CD4-positive, alpha-beta T cell treated with Interleukin-21 for 1 hour (primary cell): ENCODE measurements around the gene STX18.
"Not testable (repeated sequence)": the region's sequence is repeated elsewhere in the genome, so short reads cannot be mapped to it uniquely, and the experiment has no call there.

Experiments used
- DNase-seq: peaks from one replicate; pipeline ENCODE4 v3.0.0-alpha.2; 2020

The STX18 gene

GRCh38 chr4:4554234-4554633, 12.4 kb upstream of the STX18 start:
- no peak for DNase-seq

- not testable (repeated sequence) for DNase-seq
These were observed 10.2 kb upstream of the STX18 start for GRCh38 chr4:4552042-4552441.

GRCh38 chr4:4550161-4550560, 8.3 kb upstream of the STX18 start:
- not testable (repeated sequence) for DNase-seq

GRCh38 chr4:4549534-4549933, 7.7 kb upstream of the STX18 start:
- no peak for DNase-seq

- no peak for DNase-seq
These were observed 1.1 kb upstream of the STX18 start for GRCh38 chr4:4542774-4543485.

- DNase-seq: peak; percentile 38
These were observed 712 bp downstream of the STX18 start for GRCh38 chr4:4541040-4541631.

GRCh38 chr4:4539481-4539880, 2.4 kb downstream of the STX18 start:
- DNase-seq: no peak

GRCh38 chr4:4535590-4535989, 6.3 kb downstream of the STX18 start:
- no peak for DNase-seq

- DNase-seq: no peak
These were observed 7.2 kb downstream of the STX18 start for GRCh38 chr4:4534515-4535145.

GRCh38 chr4:4533461-4534169, 8.2 kb downstream of the STX18 start:
- no peak for DNase-seq

GRCh38 chr4:4532371-4533154, 9.3 kb downstream of the STX18 start:
- no peak for DNase-seq

GRCh38 chr4:4529392-4529791, 12.5 kb downstream of the STX18 start:
- no peak for DNase-seq

GRCh38 chr4:4526401-4526800, 15.4 kb downstream of the STX18 start:
- DNase-seq: no peak

- DNase-seq: peak; percentile 65
These were observed 17.5 kb downstream of the STX18 start for GRCh38 chr4:4524364-4524763.

GRCh38 chr4:4521731-4522130, 20.1 kb downstream of the STX18 start:
- DNase-seq: no peak

- no peak for DNase-seq
These were observed 20.7 kb downstream of the STX18 start for GRCh38 chr4:4521136-4521535.

GRCh38 chr4:4519297-4519894, 22.5 kb downstream of the STX18 start:
- no peak for DNase-seq

GRCh38 chr4:4518747-4519146, 23.1 kb downstream of the STX18 start:
- no peak for DNase-seq

- no peak for DNase-seq
These were observed 27.1 kb downstream of the STX18 start for GRCh38 chr4:4514786-4515185.

GRCh38 chr4:4512282-4512681, 29.6 kb downstream of the STX18 start:
- DNase-seq: no peak

GRCh38 chr4:4510641-4511040, 31.2 kb downstream of the STX18 start:
- not testable (repeated sequence) for DNase-seq

- no peak for DNase-seq
These were observed 32.3 kb downstream of the STX18 start for GRCh38 chr4:4509521-4509920.
